Adipocyte (in vitro differentiated cells): Measurements from ENCODE around the gene PTK7.
A peak's percentile ranks its signal among the peaks of the same experiment; 100 is the strongest.

Experiments used
- DNase-seq: peaks from one replicate; pipeline ENCODE4 v3.0.0-alpha.2; 2015; ENCODE audit warnings: low read depth
- H3K27me3 ChIP-seq: replicated peaks from 2 replicates; pipeline ENCODE4 v1.7.0; 2013; ENCODE audit warnings: mild to moderate bottlenecking, low read length, moderate library complexity; ENCODE audit not compliant: control insufficient read depth, insufficient read depth
- H3K36me3 ChIP-seq: 2 replicates; pipeline ENCODE4 v1.7.0; 2013; ENCODE audit warnings: low read length, mild to moderate bottlenecking, moderate library complexity; ENCODE audit not compliant: control insufficient read depth, insufficient read depth, severe bottlenecking
- H3K4me1 ChIP-seq: 2 replicates; pipeline ENCODE4 v1.7.0; 2013; ENCODE audit warnings: mild to moderate bottlenecking, low read length, moderate library complexity; ENCODE audit not compliant: control insufficient read depth, insufficient read depth
- H3K4me3 ChIP-seq: 2 replicates; pipeline ENCODE4 v1.7.0; 2013; ENCODE audit warnings: mild to moderate bottlenecking, low read length, moderate library complexity
- H3K9ac ChIP-seq: 2 replicates; pipeline ENCODE4 v1.7.0; 2013; ENCODE audit warnings: mild to moderate bottlenecking, low read length, moderate library complexity
- H3K9me3 ChIP-seq: 2 replicates; pipeline ENCODE4 v1.7.0; 2013; ENCODE audit warnings: mild to moderate bottlenecking, low read length, moderate library complexity; ENCODE audit not compliant: control insufficient read depth

Gene PTK7

GRCh38 chr6:43089874-43090558, 13.9 kb downstream of the PTK7 start:
- H3K4me1 ChIP-seq, result peaks cover 15% of the 10 kb centered on the region
- DNase-seq, result peak; percentile 78
- no peaks in the 10 kb centered on the region for H3K9me3 ChIP-seq
- no peak overlapping the region for H3K4me3 ChIP-seq
- H3K9ac ChIP-seq, result no peak overlapping the region
- no peaks in the 10 kb centered on the region for H3K36me3 ChIP-seq
- H3K27me3 ChIP-seq, result no peaks in the 10 kb centered on the region

- H3K36me3 ChIP-seq, result no peaks in the 10 kb centered on the region
- H3K9me3 ChIP-seq, result no peaks in the 10 kb centered on the region
- H3K27me3 ChIP-seq, result no peaks in the 10 kb centered on the region
- no peak overlapping the region for H3K4me3 ChIP-seq
- H3K4me1 ChIP-seq, result peaks cover 15% of the 10 kb centered on the region
- peak; percentile 58 for DNase-seq
- no peak overlapping the region for H3K9ac ChIP-seq
Measured at GRCh38 chr6:43090559-43090956, 14.4 kb downstream of the PTK7 start.

- DNase-seq, result no peak
- Histone ChIP-seq H3K36me3 (no peaks in the 10 kb centered on the region), H3K27me3 (no peaks in the 10 kb centered on the region), H3K4me1 (peaks cover 16% of the 10 kb centered on the region), H3K9me3 (no peaks in the 10 kb centered on the region), H3K9ac (no peak overlapping the region), H3K4me3 (no peak overlapping the region)
Measured at GRCh38 chr6:43091020-43091419, 14.9 kb downstream of the PTK7 start.

GRCh38 chr6:43091436-43091991, 15.4 kb downstream of the PTK7 start:
- no peak overlapping the region for H3K4me3 ChIP-seq
- no peaks in the 10 kb centered on the region for H3K27me3 ChIP-seq
- H3K9me3 ChIP-seq, result no peaks in the 10 kb centered on the region
- H3K36me3 ChIP-seq, result no peaks in the 10 kb centered on the region
- no peak overlapping the region for H3K9ac ChIP-seq
- DNase-seq, result no peak
- peaks cover 19% of the 10 kb centered on the region for H3K4me1 ChIP-seq

GRCh38 chr6:43092635-43093034, 16.5 kb downstream of the PTK7 start:
- Histone ChIP-seq H3K36me3 (no peaks in the 10 kb centered on the region), H3K9me3 (no peaks in the 10 kb centered on the region), H3K4me1 (peaks cover 30% of the 10 kb centered on the region), H3K4me3 (no peak overlapping the region), H3K27me3 (no peaks in the 10 kb centered on the region), H3K9ac (no peak overlapping the region)
- DNase-seq, result no peak

GRCh38 chr6:43093436-43094289, 17.5 kb downstream of the PTK7 start:
- Histone ChIP-seq H3K9ac (peak overlapping the region; percentile 81), H3K4me3 (peak overlapping the region; percentile 80), H3K9me3 (no peaks in the 10 kb centered on the region), H3K4me1 (peaks cover 35% of the 10 kb centered on the region), H3K36me3 (no peaks in the 10 kb centered on the region), H3K27me3 (no peaks in the 10 kb centered on the region)
- peak; percentile 70 for DNase-seq

- Histone ChIP-seq H3K9me3 (no peaks in the 10 kb centered on the region), H3K36me3 (no peaks in the 10 kb centered on the region), H3K27me3 (no peaks in the 10 kb centered on the region), H3K4me1 (peaks cover 35% of the 10 kb centered on the region), H3K9ac (peak overlapping the region; percentile 61), H3K4me3 (peak overlapping the region; percentile 39)
- no peak for DNase-seq
Measured at GRCh38 chr6:43095939-43096338, 19.8 kb downstream of the PTK7 start.

- H3K9ac ChIP-seq, result peak overlapping the region; percentile 61
- peak overlapping the region; percentile 39 for H3K4me3 ChIP-seq
- no peaks in the 10 kb centered on the region for H3K36me3 ChIP-seq
- H3K4me1 ChIP-seq, result peaks cover 35% of the 10 kb centered on the region
- no peaks in the 10 kb centered on the region for H3K27me3 ChIP-seq
- no peaks in the 10 kb centered on the region for H3K9me3 ChIP-seq
- peak; percentile 95 for DNase-seq
Measured at GRCh38 chr6:43096451-43097097, 20.5 kb downstream of the PTK7 start.

GRCh38 chr6:43097098-43097489, 21.0 kb downstream of the PTK7 start:
- H3K36me3 ChIP-seq, result no peaks in the 10 kb centered on the region
- no peak for DNase-seq

GRCh38 chr6:43097502-43097901, 21.4 kb downstream of the PTK7 start:
- DNase-seq, result no peak
- no peak overlapping the region for H3K4me3 ChIP-seq
- H3K36me3 ChIP-seq, result no peaks in the 10 kb centered on the region
- H3K27me3 ChIP-seq, result no peaks in the 10 kb centered on the region
- H3K4me1 ChIP-seq, result peaks cover 37% of the 10 kb centered on the region
- peak overlapping the region; percentile 36 for H3K9ac ChIP-seq
- no peaks in the 10 kb centered on the region for H3K9me3 ChIP-seq

More at GRCh38 chr6:43097098-43097489, 21.0 kb downstream of the PTK7 start:
- peak overlapping the region; percentile 36 for H3K9ac ChIP-seq
- no peaks in the 10 kb centered on the region for H3K27me3 ChIP-seq
- H3K4me3 ChIP-seq, result no peak overlapping the region
- no peaks in the 10 kb centered on the region for H3K9me3 ChIP-seq
- H3K4me1 ChIP-seq, result peaks cover 37% of the 10 kb centered on the region

GRCh38 chr6:43101497-43101896, 25.4 kb downstream of the PTK7 start:
- peaks cover 19% of the 10 kb centered on the region for H3K4me1 ChIP-seq

More at GRCh38 chr6:43101497-43101896, 25.4 kb downstream of the PTK7 start:
- Histone ChIP-seq H3K9ac (no peak overlapping the region), H3K27me3 (no peaks in the 10 kb centered on the region), H3K4me3 (no peak overlapping the region), H3K9me3 (no peaks in the 10 kb centered on the region), H3K36me3 (no peaks in the 10 kb centered on the region)
- DNase-seq, result no peak
